Aorta (tissue), 5 donors: Measurements from ENCODE around the gene GPR153. TPM values are rescaled to one million over a fixed set of nuclear protein-coding genes. Genes with fewer than 3 reads are reported as not detected.
A peak's percentile ranks its signal among the peaks of the same experiment; 100 is the strongest.

Experiments used
- ATAC-seq: fragments of 200-7000 bp; cut with Tn5 transposase; one replicate; pipeline ENCODE4 v1.9.1; 2022; ENCODE audit warnings: moderate library complexity; ENCODE audit not compliant: low FRiP score
- DNase-seq, 2 donors: peaks; one replicate each; pipeline ENCODE4 v3.0.0-alpha.2; 2020
- H3K27ac ChIP-seq, 2 donors: one replicate each; pipeline ENCODE4 v1.5.1; 2013; ENCODE audit warnings: low read length in 2 of 2, mild to moderate bottlenecking in 2 of 2, moderate library complexity in 2 of 2, control low read depth in 1 of 2, inconsistent platforms in 1 of 2, low read depth in 1 of 2
- H3K27me3 ChIP-seq, 2 donors: one replicate each; pipeline ENCODE4 v1.6.1; 2013; ENCODE audit warnings: control low read depth in 1 of 2, low read length in 1 of 2, mild to moderate bottlenecking in 1 of 2, moderate library complexity in 1 of 2; ENCODE audit not compliant: insufficient read depth in 2 of 2, control insufficient read depth in 1 of 2
- H3K36me3 ChIP-seq, 2 donors: one replicate each; pipeline ENCODE4 v1.6.1; 2013; ENCODE audit warnings: control low read depth in 1 of 2, low read length in 1 of 2, mild to moderate bottlenecking in 1 of 2; ENCODE audit not compliant: insufficient read depth in 2 of 2, control insufficient read depth in 1 of 2
- H3K4me1 ChIP-seq, 2 donors: one replicate each; pipeline ENCODE4 v1.6.1; 2013; ENCODE audit warnings: low read length in 2 of 2, control low read depth in 1 of 2, mild to moderate bottlenecking in 1 of 2, moderate library complexity in 1 of 2; ENCODE audit not compliant: insufficient read depth in 2 of 2, control insufficient read depth in 1 of 2
- H3K4me3 ChIP-seq, 2 donors: one replicate each; pipeline ENCODE4 v1.5.1; 2013; ENCODE audit warnings: low read length in 2 of 2, control low read depth in 1 of 2, mild to moderate bottlenecking in 1 of 2
- H3K9me3 ChIP-seq: one replicate; pipeline ENCODE4 v1.6.1; 2013; ENCODE audit warnings: mild to moderate bottlenecking, low read length; ENCODE audit not compliant: control insufficient read depth
- WGBS, 2 donors: extraction: QIAGEN DNeasy Blood & Tissue Kit; methylation state at CpG; one replicate each; pipeline ENCODE4 v1.1.7; 2013; 5-methylcytosine and 5-hydroxymethylcytosine counted together
- intact Hi-C, 2 donors: fragments of 100-400 bp; cut with DNase I; formaldehyde crosslinking; loops; one replicate each; pipeline versions ENCODE4 v1.14.2 to v1.15.0; 2022
- polyA plus RNA-seq, 2 donors: library from polyadenylated mRNA; stranded (reverse); fragments of 200-250 nt; gene quantifications; one replicate each; pipeline ENCODE4 v1.2.3, GENCODE V29; 2013
- total RNA-seq, 2 donors: library from RNA; stranded (reverse); fragmentation: NEBNext Ultra II Directional; extraction: Animal tissue kit (Norgen Biotek cat#: 25700); gene quantifications; one replicate each; pipeline ENCODE4 v1.2.1, GENCODE V29; 2021
- donor health status: healthy with polysubstance abuse.
- donor health status: Bipolar disorder and iron deficiency.
- donor health status: DM: no; HTN: no; CAD: no.
- donor health status: DM: no; HTN: no; CAD: no.
- donor health status: DM: yes; HTN: yes; CAD: no.

Gene GPR153
- total and polyA plus RNA-seq, 4 donors, result 3.7 to 17.0 (median 4.4) TPM

- no peak overlapping the region for H3K4me3 ChIP-seq
- intact Hi-C loops, result no loop called here
- 90 to 93% methylated on average over 19 of the region's 19 CpGs for WGBS, 2 donors
Observed at GRCh38 chr1:6281511-6282402, 20.9 kb upstream of the GPR153 start.

DNA sequence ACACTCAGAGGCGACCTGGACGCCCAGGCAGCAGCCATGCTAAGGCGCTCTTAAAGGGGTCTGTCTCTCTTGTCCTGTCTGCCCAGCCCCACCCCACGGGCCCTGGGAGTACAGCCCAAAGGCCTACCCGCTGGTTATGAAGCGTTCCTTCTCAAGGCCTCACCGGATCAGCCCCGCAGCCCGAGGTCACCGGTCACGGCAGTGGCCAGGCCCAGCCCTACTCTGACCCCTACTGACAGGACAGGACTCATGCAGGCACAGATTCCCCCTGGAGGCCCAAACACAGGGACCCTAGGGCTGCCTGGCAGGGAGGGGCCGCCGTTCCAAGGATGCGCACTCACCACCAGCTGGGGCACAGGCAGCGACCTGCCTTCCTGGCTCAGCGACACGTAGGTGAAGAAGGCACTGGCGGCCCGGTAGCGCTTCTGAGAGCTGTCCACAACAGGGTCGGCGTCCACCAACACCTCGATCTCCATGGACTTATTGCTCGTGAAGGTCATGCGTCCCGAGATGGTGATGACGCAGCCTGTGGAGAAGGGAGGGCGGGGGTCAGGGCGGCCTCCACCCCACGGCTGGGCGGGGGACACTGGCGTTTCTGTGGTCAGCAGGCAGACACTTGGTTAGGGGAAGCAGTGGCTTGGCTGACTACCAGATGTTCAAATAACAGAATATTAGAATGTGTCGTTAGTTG is 20.0 kb upstream of the GPR153 start:
- DNase-seq (no peak), ATAC-seq (no peak)
- no peak overlapping the region for H3K4me3 ChIP-seq
- no peaks in the 10 kb centered on the region for H3K9me3 ChIP-seq
- no peaks in the 10 kb centered on the region for H3K4me1 ChIP-seq
- intact Hi-C loops, result no loop called here
- WGBS, 2 donors, result 93 to 94% methylated on average over 33 of the region's 33 CpGs
- no peaks in the 10 kb centered on the region for H3K36me3 ChIP-seq
- no peaks in the 10 kb centered on the region for H3K27me3 ChIP-seq
- no peak overlapping the region for H3K27ac ChIP-seq

More at GRCh38 chr1:6281511-6282402, 20.9 kb upstream of the GPR153 start:
- Histone ChIP-seq H3K4me1 (no peaks in the 10 kb centered on the region), H3K27ac (no peak overlapping the region), H3K9me3 (no peaks in the 10 kb centered on the region), H3K36me3 (no peaks in the 10 kb centered on the region), H3K27me3 (no peaks in the 10 kb centered on the region)
- DNase-seq, result no peak
- ATAC-seq, result no peak

DNA sequence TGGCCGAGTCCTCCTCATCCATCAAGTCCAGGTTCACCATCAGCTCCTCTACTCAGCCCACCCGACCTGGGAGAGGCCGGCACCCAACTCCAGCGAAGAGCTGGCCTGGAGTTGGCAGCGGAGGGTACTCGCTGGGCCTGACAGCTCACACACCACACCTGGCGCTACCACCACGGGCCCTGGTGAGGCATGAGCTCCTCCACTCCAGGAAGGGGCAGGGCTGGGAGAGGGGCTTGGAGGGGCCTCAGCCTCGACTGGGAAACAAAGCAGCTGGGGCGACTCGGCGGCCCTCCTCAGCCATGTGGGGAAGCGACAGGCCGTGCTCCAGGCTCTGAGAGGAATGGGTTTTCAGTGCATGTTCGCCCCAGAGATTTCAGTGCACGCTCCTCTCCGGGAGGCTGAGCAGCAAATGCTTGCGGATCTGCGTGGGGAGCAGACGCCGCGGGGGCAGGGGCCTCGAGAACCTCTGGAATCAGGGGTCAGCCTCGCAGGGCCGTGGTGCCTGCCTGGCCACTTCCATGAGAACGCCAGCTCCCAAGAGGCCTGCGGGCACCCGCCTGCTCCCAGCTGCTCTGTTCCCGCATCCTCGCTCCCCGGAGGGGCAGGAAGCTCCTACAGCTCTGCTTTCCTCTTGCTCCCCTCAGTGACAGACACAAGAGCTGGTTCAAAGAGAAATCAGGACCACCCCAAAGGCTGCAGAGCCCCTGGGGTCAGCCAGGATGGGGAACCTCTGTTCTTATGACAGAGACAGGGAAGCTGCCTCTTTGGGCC is 18.9 kb upstream of the GPR153 start:
- Histone ChIP-seq H3K36me3 (no peaks in the 10 kb centered on the region), H3K27me3 (no peaks in the 10 kb centered on the region), H3K9me3 (no peaks in the 10 kb centered on the region), H3K4me1 (no peaks in the 10 kb centered on the region), H3K4me3 (no peak overlapping the region), H3K27ac (no peak overlapping the region)
- 96% methylated on average over 31 of the region's 31 CpGs for WGBS, 2 donors
- intact Hi-C loops, result no loop called here
- no peak for ATAC-seq
- DNase-seq, result no peak

GRCh38 chr1:6279066-6279465 is 18.2 kb upstream of the GPR153 start:
- ATAC-seq (no peak), DNase-seq (no peak)
- H3K27me3 ChIP-seq, result no peaks in the 10 kb centered on the region
- intact Hi-C loops, result no loop called here
- no peaks in the 10 kb centered on the region for H3K9me3 ChIP-seq
- H3K4me1 ChIP-seq, result no peaks in the 10 kb centered on the region
- WGBS, 2 donors, result 96% methylated on average over 10 of the region's 10 CpGs
- no peaks in the 10 kb centered on the region for H3K36me3 ChIP-seq
- no peak overlapping the region for H3K27ac ChIP-seq
- no peak overlapping the region for H3K4me3 ChIP-seq

GRCh38 chr1:6278263-6278662 is 17.4 kb upstream of the GPR153 start:
- WGBS, 2 donors, result 91% methylated on average over 9 of the region's 9 CpGs

DNA sequence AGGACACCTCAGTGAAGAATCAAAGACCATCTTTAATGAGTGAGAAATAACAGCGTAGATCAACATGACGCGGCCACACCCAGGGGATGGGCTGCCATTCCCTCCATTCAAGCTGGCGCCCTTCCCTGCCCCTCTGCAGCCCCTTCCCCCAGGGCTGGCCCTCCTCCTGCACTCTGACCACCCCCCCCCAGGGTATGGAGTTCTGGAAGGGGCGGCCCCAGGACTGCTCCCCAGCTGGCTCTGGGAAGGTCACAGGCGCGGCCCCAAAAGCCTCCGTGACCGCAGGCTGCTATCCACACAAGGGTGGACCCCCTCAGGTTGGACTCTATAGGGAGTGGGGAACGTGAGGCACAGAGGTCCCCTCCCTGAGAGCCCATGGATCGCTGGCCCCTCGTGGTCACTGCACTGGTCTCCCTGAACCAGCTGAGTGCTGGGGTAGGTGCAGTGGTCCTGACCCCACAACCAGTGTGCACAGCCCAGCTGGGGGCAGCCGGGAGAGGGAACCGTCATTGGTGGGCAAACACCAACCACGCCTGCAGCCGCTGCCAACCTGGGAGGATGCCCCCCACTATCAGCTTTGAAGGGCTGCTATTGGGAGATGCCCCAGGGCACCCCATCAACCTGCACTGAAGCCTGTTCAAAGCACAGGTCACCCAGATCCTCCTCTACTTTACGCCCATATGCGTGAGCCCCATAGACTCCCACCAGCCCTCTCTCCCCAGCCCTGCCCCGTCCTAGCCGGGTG is 16.1 kb upstream of the GPR153 start:
- intact Hi-C loops, result no loop called here
- no peak overlapping the region for H3K27ac ChIP-seq
- ATAC-seq, result no peak
- WGBS, 2 donors, result 93 to 95% methylated on average over 20 of the region's 20 CpGs
- H3K4me1 ChIP-seq, result no peaks in the 10 kb centered on the region
- no peaks in the 10 kb centered on the region for H3K9me3 ChIP-seq
- H3K36me3 ChIP-seq, result no peaks in the 10 kb centered on the region
- H3K4me3 ChIP-seq, result no peak overlapping the region
- H3K27me3 ChIP-seq, result no peaks in the 10 kb centered on the region
- no peak for DNase-seq

More at GRCh38 chr1:6278263-6278662, 17.4 kb upstream of the GPR153 start:
- Histone ChIP-seq H3K4me1 (no peaks in the 10 kb centered on the region), H3K9me3 (no peaks in the 10 kb centered on the region), H3K27me3 (no peaks in the 10 kb centered on the region), H3K36me3 (no peaks in the 10 kb centered on the region), H3K27ac (no peak overlapping the region), H3K4me3 (no peak overlapping the region)
- DNase-seq (no peak), ATAC-seq (no peak)
- intact Hi-C loops, result no loop called here

DNA sequence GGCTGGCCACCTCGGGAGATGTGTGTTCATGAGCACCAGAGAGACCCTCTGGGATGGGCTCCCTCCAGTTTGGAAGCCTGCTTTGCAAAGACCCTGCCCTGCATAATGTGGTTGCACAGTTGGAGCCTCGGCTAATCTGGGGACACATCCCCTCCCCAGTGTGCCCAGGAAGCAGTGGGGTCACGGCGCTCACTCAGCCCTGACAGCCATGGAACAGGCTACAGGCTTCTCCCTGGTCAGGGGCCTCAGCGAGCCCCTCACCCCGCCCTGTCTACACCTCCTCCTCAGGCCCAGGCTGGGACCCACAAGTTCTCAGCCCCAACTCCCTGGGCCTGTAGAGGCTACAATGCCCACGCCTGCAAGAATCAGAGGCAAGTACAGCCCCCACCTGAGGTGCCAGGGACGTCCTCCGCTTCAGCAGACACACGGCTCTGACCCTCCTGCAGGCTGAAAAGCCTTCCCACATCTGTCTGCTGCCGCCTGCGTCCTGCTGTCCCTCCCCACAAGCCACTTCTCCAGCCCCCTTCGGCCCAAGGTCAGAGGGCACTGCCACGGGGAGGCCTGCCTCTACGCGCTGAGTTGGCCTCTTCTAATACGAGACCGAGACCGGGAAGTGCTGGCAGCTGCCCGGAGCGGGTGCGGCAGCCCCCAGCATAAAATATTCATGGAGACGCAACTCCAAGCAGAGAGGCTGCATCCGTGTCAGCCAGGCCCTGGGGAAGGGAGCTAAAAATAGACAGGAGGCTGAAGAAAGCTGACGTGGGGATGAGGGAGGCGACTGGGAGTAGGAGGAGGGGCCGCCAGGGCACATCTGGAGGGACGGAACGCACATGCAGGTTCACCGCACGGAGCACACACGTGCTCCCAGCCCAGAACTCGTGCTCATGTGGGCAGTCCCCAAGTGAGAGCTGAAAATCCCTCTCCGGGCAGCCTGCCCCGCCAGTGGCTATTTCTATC is 15.2 kb upstream of the GPR153 start:
- peak; percentile 40 for ATAC-seq
- Histone ChIP-seq H3K9me3 (no peaks in the 10 kb centered on the region), H3K27ac (no peak overlapping the region), H3K4me3 (no peak overlapping the region), H3K36me3 (no peaks in the 10 kb centered on the region), H3K27me3 (no peaks in the 10 kb centered on the region), H3K4me1 (no peaks in the 10 kb centered on the region)
- peak in 1 of 2 donors; percentile 74 for DNase-seq
- intact Hi-C loops, result no loop called here
- 26 to 30% methylated on average over 35 of the region's 35 CpGs for WGBS, 2 donors
